Activated CD4-positive, alpha-beta memory T cell treated with anti-CD3 and anti-CD28 coated beads, Interleukin-2, amount 10 ng/mL, durations not matched to agents 7 days and 5 days (primary cell): Measurements from ENCODE around the gene ZNF546. TPM values are rescaled to one million over a fixed set of nuclear protein-coding genes. Genes with fewer than 3 reads are reported as not detected.
"Not testable (repeated sequence)": the region's sequence is repeated elsewhere in the genome, so short reads cannot be mapped to it uniquely, and the experiment has no call there.

Experiments used
- CTCF ChIA-PET: fragments of 350-600 bp; sonication (Branson Sonifier 250); formaldehyde crosslinking; loops from one replicate; lab custom pipeline; 2021; ENCODE audit warnings: antibody characterized with exemption, inconsistent platforms; lab: Charles Lee
- POLR2A ChIA-PET: fragments of 350-600 bp; sonication (Branson Sonifier 250); formaldehyde crosslinking; loops from one replicate; lab custom pipeline; 2021; ENCODE audit warnings: antibody characterized with exemption; lab: Charles Lee
- DNase-seq: peaks from one replicate; pipeline ENCODE4 v3.0.0-alpha.2; 2020
- H3K27ac Mint-ChIP-seq: one replicate; pipeline ENCODE4 v1.8.0; 2021; ENCODE audit warnings: mild to moderate bottlenecking, mixed read lengths
- H3K27me3 Mint-ChIP-seq: one replicate; pipeline ENCODE4 v1.8.0; 2021; ENCODE audit warnings: mixed read lengths
- H3K36me3 Mint-ChIP-seq: one replicate; pipeline ENCODE4 v1.8.0; 2021; ENCODE audit warnings: low read depth, mixed read lengths
- H3K4me1 Mint-ChIP-seq: one replicate; pipeline ENCODE4 v1.8.0; 2021; ENCODE audit warnings: mixed read lengths
- H3K4me3 Mint-ChIP-seq: one replicate; pipeline ENCODE4 v1.8.0; 2021; ENCODE audit warnings: mild to moderate bottlenecking, mixed read lengths
- H3K9me3 Mint-ChIP-seq: one replicate; pipeline ENCODE4 v1.8.0; 2021; ENCODE audit warnings: mixed read lengths
- total RNA-seq, 2 experiments: library from RNA; stranded (reverse); gene quantifications; one replicate each; pipeline ENCODE4 v1.2.3, GENCODE V29; 2021

ZNF546 gene
- total RNA-seq, 2 experiments from 2014 or later, result 6.3 to 7.5 TPM

DNA sequence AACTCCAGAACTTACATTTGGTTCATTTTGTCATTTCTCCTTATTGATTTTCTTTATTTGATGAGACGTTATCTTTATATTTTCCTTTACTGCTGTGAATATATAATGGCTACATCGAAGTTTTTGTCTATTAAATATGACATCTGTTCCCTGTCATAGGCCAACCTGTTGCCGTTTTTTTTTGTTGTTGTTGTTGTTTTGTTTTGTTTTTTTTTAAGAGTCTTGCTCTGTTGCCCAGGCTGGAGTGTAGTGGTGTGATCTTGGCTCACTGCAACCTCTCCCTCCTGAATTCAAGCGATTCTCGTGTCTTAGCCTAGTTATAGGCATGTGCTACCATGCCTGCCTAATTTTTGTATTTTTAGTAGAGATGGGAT is 29.7 kb downstream of the ZNF546 start:
- ChIA-PET POLR2A (no interaction called here), CTCF (no interaction called here)
- no peak overlapping the region for H3K27ac Mint-ChIP-seq
- H3K4me1 Mint-ChIP-seq, result no peaks in the 10 kb centered on the region
- no peaks in the 10 kb centered on the region for H3K27me3 Mint-ChIP-seq
- peaks cover 68% of the 10 kb centered on the region for H3K9me3 Mint-ChIP-seq
- H3K4me3 Mint-ChIP-seq, result no peak overlapping the region
- no peak for DNase-seq
- peaks cover 25% of the 10 kb centered on the region for H3K36me3 Mint-ChIP-seq

DNA sequence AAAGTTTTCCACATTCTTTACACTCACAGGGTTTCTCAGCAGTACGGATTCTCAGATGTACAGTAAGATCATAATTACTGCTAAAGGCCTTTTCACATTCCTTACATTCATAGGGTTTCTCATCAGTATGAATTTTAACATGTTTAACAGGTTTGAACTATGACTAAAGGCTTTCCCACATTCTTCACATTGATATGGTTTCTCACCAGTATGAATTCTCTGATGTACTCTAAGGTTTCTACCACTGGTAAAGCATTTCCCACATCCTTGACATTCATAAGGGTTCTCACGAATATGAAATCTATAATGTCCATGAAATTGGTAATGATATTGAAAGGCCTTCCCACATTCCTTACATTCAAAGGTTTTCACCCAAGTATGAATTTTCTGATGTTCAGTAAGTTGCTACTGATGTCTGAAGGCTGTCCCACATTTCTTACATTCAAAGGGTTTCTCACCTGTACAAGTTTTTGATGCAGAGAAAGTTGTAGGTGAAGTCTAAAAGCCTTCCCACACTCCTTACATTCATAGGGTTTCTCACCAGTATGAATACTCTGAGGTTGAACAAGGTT is 37.2 kb downstream of the ZNF546 start:
- H3K4me3 Mint-ChIP-seq, result no peak overlapping the region
- H3K27me3 Mint-ChIP-seq, result no peaks in the 10 kb centered on the region
- H3K9me3 Mint-ChIP-seq, result peaks cover 62% of the 10 kb centered on the region
- H3K36me3 Mint-ChIP-seq, result peaks cover 29% of the 10 kb centered on the region
- ChIA-PET POLR2A (no interaction called here), CTCF (no interaction called here)
- H3K27ac Mint-ChIP-seq, result no peak overlapping the region
- DNase-seq, result no peak
- no peaks in the 10 kb centered on the region for H3K4me1 Mint-ChIP-seq

DNA sequence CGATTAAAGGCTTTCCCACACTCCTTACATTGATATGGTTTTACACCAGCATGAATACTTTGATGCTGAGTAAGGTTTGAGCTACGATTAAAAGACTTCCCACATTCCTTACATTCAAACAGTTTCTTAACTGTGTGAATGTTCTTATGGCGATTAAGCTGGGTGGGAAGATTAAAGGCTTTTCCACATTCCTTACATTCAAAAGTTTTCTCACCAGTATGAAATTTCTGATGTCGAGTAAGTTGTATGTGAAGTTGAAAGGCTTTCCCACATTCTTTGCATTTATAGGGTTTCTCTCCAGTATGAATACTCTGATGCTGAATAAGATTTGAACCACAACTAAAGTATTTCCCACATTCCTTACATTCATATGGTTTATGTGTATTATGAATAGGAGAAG is 39.1 kb downstream of the ZNF546 start:
- Mint-ChIP-seq H3K27me3 (no peaks in the 10 kb centered on the region), H3K9me3 (peaks cover 51% of the 10 kb centered on the region), H3K4me1 (no peaks in the 10 kb centered on the region), H3K36me3 (peaks cover 30% of the 10 kb centered on the region), H3K27ac (no peak overlapping the region), H3K4me3 (no peak overlapping the region)
- CTCF ChIA-PET, result no interaction called here
- DNase-seq, result no peak
- POLR2A ChIA-PET, result no interaction called here

DNA sequence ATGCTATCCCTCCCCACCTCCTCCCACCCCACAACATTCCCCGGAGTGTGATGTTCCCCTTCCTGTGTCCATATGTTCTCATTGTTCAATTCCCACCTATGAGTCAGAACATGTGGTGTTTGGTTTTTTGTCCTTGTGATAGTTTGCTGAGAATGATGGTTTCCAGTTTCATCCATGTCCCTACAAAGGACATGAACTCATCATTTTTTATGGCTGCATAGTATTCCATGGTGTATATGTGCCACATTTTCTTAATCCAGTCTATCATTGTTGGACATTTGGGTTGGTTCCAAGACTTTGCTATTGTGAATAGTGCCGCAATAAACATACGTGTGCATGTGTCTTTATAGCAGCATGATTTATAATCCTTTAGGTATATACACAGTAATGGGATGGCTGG is 41.2 kb downstream of the ZNF546 start:
- peaks cover 51% of the 10 kb centered on the region for H3K9me3 Mint-ChIP-seq
- peaks cover 38% of the 10 kb centered on the region for H3K36me3 Mint-ChIP-seq
- H3K4me1 Mint-ChIP-seq, CTCF ChIA-PET, H3K27ac Mint-ChIP-seq, H3K27me3 Mint-ChIP-seq, DNase-seq, H3K4me3 Mint-ChIP-seq, POLR2A ChIA-PET: not testable (repeated sequence)

DNA sequence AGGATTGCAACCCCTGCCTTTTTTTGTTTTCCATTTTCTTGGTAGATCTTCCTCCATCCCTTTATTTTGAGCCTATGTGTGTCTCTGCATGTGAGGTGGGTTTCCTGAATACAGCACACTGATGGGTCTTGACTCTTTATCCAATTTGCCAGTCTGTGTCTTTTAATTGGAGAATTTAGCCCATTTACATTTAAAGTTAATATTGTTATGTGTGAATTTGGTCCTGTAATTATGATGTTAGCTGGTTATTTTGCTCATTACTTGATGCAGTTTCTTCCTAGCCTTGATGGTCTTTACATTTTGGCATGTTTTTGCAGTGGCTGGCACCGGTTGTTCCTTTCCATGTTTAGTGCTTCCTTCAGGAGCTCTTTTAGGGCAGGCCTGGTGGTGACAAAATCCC is 44.9 kb downstream of the ZNF546 start:
- POLR2A ChIA-PET, result not testable (repeated sequence)
- H3K9me3 Mint-ChIP-seq, result peaks cover 39% of the 10 kb centered on the region

DNA sequence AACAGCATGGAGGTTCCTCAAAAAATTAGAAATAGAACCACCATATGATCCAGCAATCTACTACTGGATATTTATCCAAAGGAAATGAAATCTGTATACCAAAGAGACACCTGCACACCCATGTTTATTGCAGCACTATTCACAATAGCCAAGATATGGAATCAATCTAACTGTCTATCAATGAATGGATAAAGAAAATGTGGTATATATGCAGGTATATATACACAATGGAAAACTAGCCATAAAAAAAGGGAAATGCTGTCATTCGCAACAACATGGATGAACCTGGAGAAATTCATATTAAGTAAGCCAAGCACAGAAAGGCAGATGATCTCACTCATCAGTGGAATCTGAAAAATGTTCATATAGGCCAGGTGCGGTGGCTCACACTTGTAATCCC is 56.6 kb downstream of the ZNF546 start:
- Mint-ChIP-seq H3K27ac (no peak overlapping the region), H3K36me3 (peaks cover 56% of the 10 kb centered on the region), H3K4me3 (no peak overlapping the region), H3K9me3 (peaks cover 24% of the 10 kb centered on the region), H3K4me1 (peaks cover 43% of the 10 kb centered on the region), H3K27me3 (peaks cover 4% of the 10 kb centered on the region)
- CTCF ChIA-PET, result no interaction called here
- no peak for DNase-seq
- POLR2A ChIA-PET, result no interaction called here

More for the DNA sequence above, 44.9 kb downstream of the ZNF546 start:
- H3K27me3 Mint-ChIP-seq, CTCF ChIA-PET, H3K27ac Mint-ChIP-seq, H3K4me3 Mint-ChIP-seq, DNase-seq, H3K4me1 Mint-ChIP-seq: not testable (repeated sequence)
- peaks cover 53% of the 10 kb centered on the region for H3K36me3 Mint-ChIP-seq

DNA sequence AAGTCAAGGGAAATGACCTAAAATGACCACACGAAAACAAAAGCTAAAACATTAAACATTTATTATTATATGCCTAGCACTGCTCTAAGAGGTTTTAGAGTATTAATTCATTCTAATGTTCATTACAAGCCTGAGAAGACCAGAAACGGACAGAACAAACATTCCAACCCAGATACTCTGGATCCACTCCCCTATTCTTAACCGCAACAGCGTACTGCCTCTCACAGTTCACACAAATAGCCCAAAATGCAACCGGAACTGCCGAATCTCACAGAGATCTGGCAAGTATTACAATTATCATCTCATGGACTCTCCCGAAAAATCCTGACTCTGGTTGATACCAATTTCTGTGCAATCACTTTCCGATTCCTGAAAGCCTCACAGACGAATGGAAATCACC is 57.8 kb downstream of the ZNF546 start:
- no peak for DNase-seq
- H3K9me3 Mint-ChIP-seq, result peaks cover 26% of the 10 kb centered on the region
- ChIA-PET CTCF (no interaction called here), POLR2A (no interaction called here)
- peaks cover 11% of the 10 kb centered on the region for H3K27me3 Mint-ChIP-seq
- H3K27ac Mint-ChIP-seq, result no peak overlapping the region
- peak overlapping the region; percentile 99 for H3K4me3 Mint-ChIP-seq
- peaks cover 43% of the 10 kb centered on the region for H3K4me1 Mint-ChIP-seq
- peaks cover 54% of the 10 kb centered on the region for H3K36me3 Mint-ChIP-seq

DNA sequence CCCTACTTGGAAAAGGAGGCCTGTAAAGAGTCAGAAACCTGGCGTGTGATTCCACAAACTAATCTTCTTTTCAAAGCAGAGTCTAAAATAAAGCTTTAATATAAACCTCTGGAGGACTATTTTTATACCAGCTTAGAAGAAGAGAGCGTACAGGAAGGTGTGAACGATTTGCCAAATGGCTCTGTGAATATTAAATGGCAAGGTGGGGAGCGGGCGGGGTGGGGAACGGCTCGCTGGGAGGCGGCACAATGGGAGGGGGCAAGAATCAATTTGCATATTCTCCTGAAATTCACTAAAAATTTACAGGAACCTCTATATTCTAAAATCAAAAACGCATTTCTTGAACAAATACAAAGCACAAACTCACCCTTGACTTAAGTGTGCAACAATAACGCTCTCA is 58.2 kb downstream of the ZNF546 start:
- peaks cover 43% of the 10 kb centered on the region for H3K4me1 Mint-ChIP-seq
- ChIA-PET POLR2A (interaction anchor here (1.8 to 1.9 kb wide), 2 partner anchors 59 to 85 kb away, joined by 8 to 10 read pairs; partner anchors contain the start of genes PSMC4 and ZNF546), CTCF (interaction anchor here (0.7 to 3.1 kb wide), 2 partner anchors 85 to 89 kb away, joined by 3 to 10 read pairs; partner anchors contain the start of gene PSMC4)
- H3K36me3 Mint-ChIP-seq, result peaks cover 54% of the 10 kb centered on the region
- no peak overlapping the region for H3K27ac Mint-ChIP-seq
- H3K4me3 Mint-ChIP-seq, result peak overlapping the region; percentile 99
- no peak for DNase-seq
- peaks cover 16% of the 10 kb centered on the region for H3K27me3 Mint-ChIP-seq
- H3K9me3 Mint-ChIP-seq, result peaks cover 30% of the 10 kb centered on the region

DNA sequence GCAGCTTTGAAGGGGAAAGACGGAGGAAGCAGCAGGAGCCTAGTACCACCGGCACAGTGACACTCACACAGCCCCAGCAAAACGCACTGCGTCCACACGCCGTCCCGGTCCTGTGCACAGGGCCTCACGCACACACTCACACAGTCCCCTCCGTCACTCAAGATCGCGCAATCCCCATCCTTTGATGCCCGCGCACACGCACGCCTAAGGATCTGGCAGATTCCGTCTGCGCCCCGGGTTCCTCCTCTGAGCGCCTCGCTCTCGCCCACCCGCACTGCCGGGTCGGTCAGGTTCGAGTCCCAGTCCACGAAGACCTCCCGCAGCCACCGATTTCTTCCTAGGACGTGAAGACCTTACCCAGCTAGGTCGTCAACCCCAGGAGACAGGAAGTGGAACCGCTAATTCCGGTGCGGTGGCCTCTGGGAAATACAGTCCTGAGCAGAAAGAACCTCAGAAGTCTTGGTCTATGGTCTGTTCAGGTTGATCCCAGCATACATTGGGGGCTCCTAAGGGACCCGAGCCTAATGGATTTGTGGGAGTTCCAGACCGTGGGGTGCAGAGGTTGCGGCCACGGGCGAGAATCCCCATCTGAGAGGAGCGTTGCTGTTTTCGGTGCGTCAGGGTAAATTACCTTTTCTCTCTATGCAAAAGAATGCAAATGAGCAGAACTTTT is 59.1 kb downstream of the ZNF546 start, which contains the start of gene ZNF780B:
ZNF780B (minus strand) TSS at position 400 of the 673 bp plus-strand sequence. CDS start 5,899 bp downstream, outside the sequence.
- POLR2A ChIA-PET, result interaction anchor here (0.6 to 1.9 kb wide), 4 partner anchors 35 to 494 kb away, joined by 3 to 10 read pairs (median 7); partner anchors contain the start of genes PSMC4, ZNF546 and ZNF780A
- H3K4me1 Mint-ChIP-seq, result peaks cover 43% of the 10 kb centered on the region
- H3K27me3 Mint-ChIP-seq, result peaks cover 17% of the 10 kb centered on the region
- CTCF ChIA-PET, result interaction anchor here (0.6 to 3.1 kb wide), 2 partner anchors 86 to 583 kb away, joined by 4 to 10 read pairs; partner anchors contain the start of gene PSMC4
- peaks cover 26% of the 10 kb centered on the region for H3K9me3 Mint-ChIP-seq
- peak; percentile 82 for DNase-seq
- H3K36me3 Mint-ChIP-seq, result peaks cover 47% of the 10 kb centered on the region
- peak within 1 kb of the TSS; percentile 91 for H3K27ac Mint-ChIP-seq
- peak within 1 kb of the TSS; percentile 99 for H3K4me3 Mint-ChIP-seq

DNA sequence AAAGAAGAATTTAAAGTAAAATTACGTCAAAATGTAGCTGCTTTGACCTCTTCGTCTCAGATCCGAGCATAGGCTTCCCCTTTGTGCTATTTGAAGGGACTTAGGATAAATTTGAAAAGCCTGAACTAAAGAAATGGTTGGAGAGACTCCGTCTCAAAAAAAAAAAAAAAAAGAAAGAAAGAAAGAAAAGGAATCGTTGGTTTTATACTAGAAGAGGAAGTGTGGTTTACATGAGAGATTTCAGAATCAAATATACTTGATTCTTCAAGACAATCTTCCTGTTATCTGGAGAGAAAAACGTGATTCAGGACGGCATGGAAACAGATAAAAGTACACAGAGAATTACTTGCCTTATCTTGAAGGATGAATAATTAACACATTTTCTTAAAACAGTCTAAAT is 59.6 kb downstream of the ZNF546 start:
- ChIA-PET CTCF (interaction anchor here (0.6 to 3.1 kb wide), 2 partner anchors 86 to 582 kb away, joined by 4 to 10 read pairs; partner anchors contain the start of gene PSMC4), POLR2A (interaction anchor here (0.6 to 1.9 kb wide), 5 partner anchors 34 to 722 kb away, joined by 3 to 10 read pairs (median 6); partner anchors contain the start of genes PSMC4, RAB4B, ZNF546 and ZNF780A)
- peaks cover 44% of the 10 kb centered on the region for H3K36me3 Mint-ChIP-seq
- peaks cover 25% of the 10 kb centered on the region for H3K9me3 Mint-ChIP-seq
- no peak for DNase-seq
- peak overlapping the region; percentile 91 for H3K27ac Mint-ChIP-seq
- H3K4me1 Mint-ChIP-seq, result peaks cover 43% of the 10 kb centered on the region
- H3K4me3 Mint-ChIP-seq, result peak overlapping the region; percentile 99
- peaks cover 18% of the 10 kb centered on the region for H3K27me3 Mint-ChIP-seq

DNA sequence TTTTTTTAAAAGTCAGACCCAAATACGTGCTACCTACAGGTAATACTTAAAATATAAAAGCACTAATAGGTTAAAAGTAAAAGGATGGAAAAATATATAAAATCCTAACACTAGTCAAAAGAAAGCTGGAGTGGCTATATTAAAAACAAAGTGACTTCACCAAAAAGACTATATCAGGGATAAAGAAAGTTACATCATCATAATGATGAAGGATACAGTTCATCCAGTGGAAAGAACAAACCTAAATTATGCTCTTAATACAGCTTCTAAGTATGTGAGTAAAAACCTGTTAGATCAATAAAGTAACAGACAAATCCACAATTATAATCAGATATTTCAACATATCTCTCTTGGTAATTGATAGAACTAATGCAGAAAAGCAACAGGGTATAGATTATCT is 60.3 kb downstream of the ZNF546 start:
- Mint-ChIP-seq H3K9me3 (peaks cover 23% of the 10 kb centered on the region), H3K4me3 (peak overlapping the region; percentile 99), H3K27ac (no peak overlapping the region), H3K36me3 (peaks cover 40% of the 10 kb centered on the region), H3K27me3 (peaks cover 18% of the 10 kb centered on the region), H3K4me1 (peaks cover 43% of the 10 kb centered on the region)
- no peak for DNase-seq
- ChIA-PET CTCF (interaction anchor here (0.7 to 3.1 kb wide), 2 partner anchors 35 to 87 kb away, joined by 3 to 10 read pairs; partner anchors contain the start of gene PSMC4), POLR2A (interaction anchor here (0.9 to 1.9 kb wide), 2 partner anchors 33 to 721 kb away, joined by 3 to 6 read pairs; partner anchors contain the start of genes RAB4B and ZNF780A)

DNA sequence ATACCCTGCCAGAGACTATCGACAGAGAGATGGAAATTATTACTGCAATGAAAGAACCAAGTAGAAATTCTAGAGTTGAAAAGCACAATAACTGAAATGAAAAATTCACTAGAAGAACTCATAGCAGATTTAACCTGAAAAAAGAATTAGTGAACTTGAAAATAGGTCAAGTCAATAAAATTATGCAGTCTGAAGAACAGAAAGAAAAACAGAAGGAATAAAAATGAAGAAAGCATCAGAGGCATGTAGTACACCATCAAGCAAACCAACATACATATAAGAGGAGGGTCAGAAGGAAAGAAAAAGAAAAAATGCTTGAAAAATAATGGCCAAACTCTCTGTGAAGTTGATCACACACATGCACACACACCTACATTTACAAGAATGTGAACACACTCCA is 62.8 kb downstream of the ZNF546 start:
- Mint-ChIP-seq H3K27me3 (peaks cover 21% of the 10 kb centered on the region), H3K27ac (no peak overlapping the region), H3K9me3 (peaks cover 21% of the 10 kb centered on the region), H3K4me3 (no peak overlapping the region), H3K36me3 (peaks cover 24% of the 10 kb centered on the region), H3K4me1 (peaks cover 23% of the 10 kb centered on the region)
- ChIA-PET CTCF (no interaction called here), POLR2A (no interaction called here)
- no peak for DNase-seq

DNA sequence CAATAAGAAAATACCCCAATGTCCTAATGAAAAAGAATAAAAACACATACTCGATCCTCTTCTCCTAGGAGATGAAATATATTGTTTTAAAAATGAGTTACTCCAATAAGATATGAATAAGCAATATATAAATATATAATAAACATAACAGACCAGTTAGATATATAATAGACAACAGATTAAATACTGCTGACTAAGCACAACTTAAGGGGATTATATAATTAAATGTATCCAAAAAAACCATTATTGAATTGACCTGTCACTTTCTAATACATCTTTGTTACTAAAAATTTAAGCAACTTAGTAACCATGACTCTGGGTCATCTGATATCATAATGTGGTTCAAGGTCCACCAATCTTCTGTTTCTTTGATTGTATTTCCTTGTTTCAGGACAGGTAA is 73.2 kb downstream of the ZNF546 start:
- no peak for DNase-seq
- no peak overlapping the region for H3K27ac Mint-ChIP-seq
- ChIA-PET CTCF (no interaction called here), POLR2A (no interaction called here)
- peaks cover 46% of the 10 kb centered on the region for H3K9me3 Mint-ChIP-seq
- no peak overlapping the region for H3K4me3 Mint-ChIP-seq
- no peaks in the 10 kb centered on the region for H3K4me1 Mint-ChIP-seq
- H3K36me3 Mint-ChIP-seq, result peaks cover 58% of the 10 kb centered on the region
- H3K27me3 Mint-ChIP-seq, result peaks cover 4% of the 10 kb centered on the region
